Activated CD4-positive, alpha-beta T cell treated with anti-CD3 and anti-CD28 coated beads, Interleukin-2, amount 50 U/mL, for 16 hours (primary cell): ENCODE results near the gene NDRG4.

Experiments
- DNase-seq: peaks from one replicate; pipeline ENCODE4 v3.0.0-alpha.2; 2020

Gene NDRG4, protein sequence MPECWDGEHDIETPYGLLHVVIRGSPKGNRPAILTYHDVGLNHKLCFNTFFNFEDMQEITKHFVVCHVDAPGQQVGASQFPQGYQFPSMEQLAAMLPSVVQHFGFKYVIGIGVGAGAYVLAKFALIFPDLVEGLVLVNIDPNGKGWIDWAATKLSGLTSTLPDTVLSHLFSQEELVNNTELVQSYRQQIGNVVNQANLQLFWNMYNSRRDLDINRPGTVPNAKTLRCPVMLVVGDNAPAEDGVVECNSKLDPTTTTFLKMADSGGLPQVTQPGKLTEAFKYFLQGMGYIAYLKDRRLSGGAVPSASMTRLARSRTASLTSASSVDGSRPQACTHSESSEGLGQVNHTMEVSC

DNA sequence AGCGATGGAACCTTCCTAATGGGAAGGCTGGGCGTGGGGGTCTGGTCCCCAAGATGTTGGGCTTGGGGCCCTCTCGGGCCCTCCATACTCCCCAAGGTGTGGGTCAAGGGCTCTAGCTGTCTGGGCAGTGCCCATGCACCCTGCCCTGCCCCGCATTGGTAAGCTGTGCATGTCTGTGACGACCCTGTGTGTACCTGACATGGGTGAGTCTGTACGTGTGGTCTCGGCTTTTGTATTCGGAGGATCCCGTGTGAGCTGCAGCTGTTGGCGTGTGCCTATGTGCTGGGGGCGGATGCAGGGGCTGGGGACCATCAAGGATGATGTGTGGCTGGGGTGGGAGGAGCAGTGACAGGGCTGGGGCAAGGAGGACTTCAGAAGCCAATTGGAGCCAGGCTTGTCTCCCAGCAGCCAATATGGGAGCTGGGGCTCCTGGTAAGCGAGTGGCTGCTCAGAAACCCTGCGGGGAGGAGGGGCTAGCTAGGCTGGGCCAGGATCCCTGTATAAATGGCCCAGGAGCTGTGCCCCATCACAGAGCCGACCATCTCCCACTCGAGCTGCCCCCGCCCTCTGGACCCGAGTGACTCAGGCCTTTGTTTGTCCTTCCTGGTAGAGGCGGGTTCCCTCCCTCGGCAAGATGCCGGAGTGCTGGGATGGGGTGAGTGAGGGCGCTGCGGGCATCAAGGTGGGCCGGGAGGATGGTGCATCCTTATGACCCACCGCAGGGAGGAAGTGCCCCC, at the start of gene NDRG4:
Gene NDRG4 (plus strand): TSS at position 529 of the 737 bp plus-strand sequence. CDS start 106 bp downstream, at position 635.
- peak; percentile 53 for DNase-seq

DNA sequence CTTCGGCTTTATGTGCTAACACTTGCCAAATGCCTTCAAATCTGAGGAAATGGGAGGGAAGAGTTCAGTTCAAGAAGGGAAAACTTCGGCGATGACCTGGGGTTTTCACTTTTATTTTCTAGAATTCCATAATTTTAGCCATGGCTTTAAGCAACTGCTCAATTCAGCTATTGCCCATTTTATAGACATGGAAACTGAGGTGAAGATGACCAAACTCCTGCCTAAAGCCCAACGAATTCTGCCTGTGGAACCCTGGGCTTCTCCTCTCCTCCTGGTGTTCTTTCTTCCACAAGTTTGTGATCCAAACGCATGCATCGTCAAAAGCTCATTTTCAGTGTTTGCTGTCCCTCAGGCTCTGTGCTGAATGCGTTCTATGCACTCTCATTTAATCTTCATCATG, 49.4 kb upstream of the NDRG4 start:
- no peak for DNase-seq

DNA sequence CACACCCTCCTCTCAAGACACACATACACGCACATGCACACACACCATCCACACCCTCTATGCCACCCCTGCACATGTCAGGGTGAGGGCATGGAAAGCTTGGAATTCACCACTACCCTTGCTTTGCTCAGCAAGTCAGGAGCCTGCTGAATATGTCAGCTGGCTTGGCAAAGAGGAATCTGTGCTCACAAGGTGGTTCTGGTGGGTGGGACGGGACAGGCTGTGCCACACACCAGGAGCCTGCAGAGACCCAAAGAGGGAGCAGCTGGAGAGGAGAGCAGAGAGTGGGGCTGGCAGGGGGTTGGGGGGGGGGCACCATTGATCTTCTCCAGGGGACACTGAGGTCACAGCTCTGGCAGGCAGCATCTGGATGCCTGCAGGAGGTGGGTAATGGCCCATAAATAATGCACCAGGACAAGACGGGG, 48.7 kb upstream of the NDRG4 start:
- no peak for DNase-seq

DNA sequence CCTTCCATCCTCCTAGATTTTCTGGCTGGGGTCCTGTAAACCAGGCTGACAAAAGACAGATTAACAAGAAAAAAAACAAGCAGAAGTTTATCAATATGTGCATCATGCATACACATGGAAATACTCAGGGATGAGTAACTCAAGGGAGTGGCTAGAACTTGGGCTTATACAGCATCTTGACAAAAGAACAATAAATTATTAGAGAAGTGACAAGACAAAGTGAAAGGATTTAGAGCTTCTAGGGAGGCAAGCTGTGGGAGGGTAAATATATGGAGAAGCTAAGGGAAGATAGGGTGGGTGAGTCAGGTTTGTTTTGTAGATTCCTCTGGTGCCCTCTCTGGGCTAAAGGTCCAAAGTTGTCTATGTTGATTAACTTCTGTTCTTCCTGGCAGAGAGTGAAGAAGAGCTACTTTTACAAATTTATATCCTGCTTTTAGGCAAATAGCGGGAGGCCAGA, 48.0 kb upstream of the NDRG4 start:
- no peak for DNase-seq

DNA sequence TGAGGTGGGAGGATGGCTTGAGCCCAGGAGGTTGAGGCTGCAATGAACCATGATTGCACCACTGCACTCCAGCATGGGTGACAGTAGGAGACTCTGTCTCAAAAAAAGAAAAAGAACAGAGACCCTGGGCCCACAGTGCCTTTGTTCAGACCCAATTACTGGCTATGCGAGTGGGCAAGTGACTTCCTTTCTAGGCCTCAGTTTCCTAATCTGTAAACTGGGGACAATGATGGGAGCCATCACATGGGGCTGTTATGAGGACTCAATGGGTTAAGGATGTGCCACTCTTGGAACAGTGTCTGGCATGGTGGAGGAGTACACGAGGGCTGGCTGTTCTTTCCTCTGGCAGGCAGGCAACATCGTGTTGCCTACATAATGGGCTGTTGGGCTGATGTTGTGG, 47.3 kb upstream of the NDRG4 start:
- DNase-seq = no peak

DNA sequence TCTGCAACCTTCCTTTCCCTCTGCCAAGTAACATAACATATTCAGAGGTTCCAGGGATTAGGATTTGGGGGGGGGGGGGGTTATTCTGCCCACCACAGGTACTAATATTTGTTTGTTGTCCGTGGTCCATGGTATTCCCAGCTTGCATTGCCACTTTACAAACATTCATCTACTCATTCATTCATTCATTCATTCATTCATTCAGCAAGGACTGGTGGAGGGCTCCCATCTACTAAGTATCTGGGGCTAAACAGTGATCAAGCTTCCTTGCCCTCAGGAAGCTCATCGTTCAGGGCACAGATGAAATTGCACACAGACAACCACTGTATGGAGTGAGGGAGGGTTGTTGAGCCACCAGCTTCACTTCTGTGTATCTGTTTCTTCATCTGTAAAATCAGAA, 45.8 kb upstream of the NDRG4 start:
- no peak for DNase-seq

DNA sequence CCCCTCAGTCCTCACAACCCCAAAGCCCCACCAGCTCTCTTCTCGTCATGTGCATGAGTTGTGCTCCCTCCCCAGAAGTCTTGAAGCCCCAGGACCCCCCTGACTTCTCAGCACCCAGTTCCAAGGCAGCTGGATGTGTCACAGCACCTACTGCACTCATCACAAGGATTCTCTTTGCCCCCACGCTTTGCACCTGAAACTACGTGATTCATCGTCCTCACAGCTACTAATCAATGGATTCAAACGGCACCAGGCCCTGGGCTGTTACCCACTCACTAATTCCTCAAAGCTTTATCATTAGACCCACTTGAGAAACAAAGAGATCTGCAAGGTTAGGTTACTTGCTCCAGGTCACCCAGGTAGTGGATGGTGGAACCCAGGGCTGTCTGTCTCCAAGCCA, 45.1 kb upstream of the NDRG4 start:
- no peak for DNase-seq

DNA sequence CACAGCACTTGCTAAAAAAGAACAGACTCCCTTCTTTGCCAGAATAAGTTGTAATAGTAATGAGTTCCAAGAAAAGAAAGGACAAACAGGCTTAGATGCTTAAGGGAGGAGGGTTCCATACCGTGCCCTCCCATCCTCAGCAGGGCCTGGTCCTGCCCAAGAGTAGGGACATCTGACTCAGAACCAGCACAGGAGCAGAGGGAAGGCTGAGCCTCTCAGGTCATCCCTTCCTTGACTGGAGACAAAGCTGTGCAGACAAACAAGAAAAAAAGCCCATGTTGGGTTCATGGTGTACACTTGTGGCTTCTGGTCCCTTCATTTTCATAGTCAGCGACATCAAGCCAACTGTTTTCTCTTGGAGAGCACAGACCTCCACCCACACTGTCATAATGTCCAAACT, 44.2 kb upstream of the NDRG4 start:
- no peak for DNase-seq

DNA sequence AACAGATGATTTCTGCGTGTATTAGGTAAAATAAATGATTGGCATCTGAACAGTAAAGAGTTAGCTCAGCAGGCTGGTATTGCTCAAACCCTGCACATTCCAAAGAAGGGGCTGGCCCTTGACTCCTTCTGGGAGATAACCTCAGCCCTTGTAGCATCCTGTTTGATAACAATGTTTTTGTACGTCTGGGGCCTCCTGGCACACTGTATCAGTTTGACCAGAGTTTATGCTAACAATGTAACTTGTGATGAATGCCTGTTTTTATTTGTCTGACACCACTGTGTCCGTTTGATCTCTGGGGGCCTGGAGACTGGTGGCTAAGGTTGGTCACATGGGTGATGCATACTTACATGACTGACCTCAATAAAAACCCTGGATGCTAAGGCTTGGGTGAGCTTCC, 43.8 kb upstream of the NDRG4 start:
- no peak for DNase-seq

DNA sequence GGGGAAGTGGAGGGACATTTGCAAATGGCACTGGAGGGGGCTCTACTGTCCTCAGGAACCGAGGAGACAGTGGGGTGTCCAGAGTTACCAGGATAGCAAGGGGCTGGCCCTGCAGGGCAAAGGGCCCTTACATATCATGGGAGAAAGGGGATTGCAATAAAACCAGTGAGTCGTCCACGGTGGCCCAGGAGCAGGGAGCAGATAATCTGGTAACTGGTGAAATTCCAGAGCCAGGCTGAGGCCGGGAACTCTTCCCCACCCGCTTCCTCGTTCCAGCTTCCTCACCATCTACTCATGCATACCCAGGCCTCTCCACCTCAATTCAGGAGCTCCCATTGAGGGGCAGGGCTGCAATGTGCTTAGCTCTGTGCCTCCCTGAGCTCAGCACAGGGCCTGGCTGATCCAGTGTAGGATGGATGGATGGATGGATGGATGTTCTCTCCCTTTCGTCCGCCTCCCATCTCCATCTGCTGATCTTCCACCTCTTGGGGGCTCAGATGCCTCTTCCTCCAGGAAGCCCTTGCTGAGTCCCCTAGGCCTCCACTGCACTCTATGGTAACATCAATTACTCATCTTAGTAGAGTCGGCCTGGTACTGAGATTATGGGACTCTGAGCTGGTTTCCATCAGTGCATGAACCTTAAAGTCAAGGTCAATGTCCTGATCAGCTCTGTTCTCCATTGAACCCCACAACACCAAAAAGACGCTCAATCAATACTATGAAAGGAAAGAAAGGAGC, 41.2 kb upstream of the NDRG4 start:
- DNase-seq = no peak

DNA sequence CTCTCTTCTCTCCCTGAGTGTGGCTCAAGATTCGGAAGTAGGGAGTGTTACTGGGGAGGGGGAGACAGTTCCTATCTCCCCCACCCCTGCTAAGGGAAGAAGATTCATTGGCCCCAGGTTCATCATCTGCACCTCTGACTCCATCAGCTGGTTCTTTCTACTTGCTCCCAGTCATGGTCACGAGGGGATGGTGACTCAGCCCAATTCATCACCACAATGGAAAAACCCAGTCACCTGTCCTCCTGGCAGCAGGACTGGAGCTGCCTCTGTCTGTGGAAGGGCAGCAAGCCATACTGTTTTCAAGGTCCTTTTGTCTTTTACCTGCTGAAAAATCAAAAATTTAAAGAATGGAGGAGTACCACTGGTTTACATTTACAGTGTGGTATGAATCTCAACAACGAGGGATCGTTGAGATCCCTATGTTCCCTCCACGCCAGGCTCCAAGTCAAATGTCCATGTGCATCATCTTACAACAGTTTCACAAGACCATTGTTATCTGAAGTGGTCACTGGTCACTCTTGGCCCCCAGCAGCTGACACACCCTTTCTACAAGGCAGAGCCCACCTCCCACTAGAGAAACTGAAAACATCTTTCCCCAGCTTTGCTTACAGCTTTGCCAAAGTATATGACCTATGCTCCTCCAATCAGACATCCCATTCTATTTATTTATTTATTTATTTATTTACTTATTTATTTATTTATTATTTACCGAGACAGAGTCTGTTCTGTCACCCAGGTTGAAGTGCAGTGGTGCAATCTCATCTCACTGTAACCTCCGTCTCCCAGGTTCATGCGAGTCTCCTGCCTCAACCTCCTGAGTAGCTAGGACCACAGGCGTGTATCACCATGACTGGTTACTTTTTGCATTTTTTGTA, 40.4 kb upstream of the NDRG4 start:
- DNase-seq = peak; percentile 72

DNA sequence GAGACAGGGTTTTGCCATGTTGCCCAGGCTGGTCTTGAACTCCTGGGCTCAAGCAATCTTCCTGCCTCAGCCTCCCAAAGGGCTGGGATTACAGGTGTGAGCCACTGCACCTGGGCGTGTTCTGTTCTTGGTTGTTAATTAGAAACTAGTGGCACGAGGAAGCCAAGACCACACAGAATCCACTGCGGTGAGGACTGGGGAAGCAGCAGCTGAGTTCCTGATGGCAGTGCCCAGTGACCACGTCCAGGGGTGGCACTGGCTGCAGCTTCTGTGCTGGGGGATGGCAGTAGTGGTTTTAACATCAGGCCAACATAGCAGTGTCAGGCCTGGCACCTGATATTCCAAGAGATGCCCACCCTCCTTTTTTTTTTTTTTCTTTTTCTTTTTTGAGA, 39.7 kb upstream of the NDRG4 start:
- DNase-seq = no peak

DNA sequence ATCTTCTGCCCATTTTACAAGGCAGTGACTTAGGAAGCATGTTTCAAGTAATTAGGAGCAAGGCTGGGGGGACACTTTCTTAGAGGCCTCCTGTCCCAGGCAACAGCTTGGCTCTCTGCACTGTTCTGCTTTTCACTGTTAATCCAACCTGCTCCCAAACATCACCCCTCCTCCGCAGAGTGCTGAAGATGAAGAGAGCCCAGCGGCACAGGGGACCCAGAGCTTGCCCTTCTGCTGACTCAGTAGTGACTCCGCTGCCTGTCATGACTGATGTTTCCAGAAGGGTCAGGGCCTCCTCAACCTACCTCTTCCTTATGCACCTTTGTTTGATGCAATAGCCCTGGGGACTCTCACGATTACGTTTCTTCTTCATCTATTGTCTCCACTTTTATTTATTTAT, 38.9 kb upstream of the NDRG4 start:
- DNase-seq = no peak

DNA sequence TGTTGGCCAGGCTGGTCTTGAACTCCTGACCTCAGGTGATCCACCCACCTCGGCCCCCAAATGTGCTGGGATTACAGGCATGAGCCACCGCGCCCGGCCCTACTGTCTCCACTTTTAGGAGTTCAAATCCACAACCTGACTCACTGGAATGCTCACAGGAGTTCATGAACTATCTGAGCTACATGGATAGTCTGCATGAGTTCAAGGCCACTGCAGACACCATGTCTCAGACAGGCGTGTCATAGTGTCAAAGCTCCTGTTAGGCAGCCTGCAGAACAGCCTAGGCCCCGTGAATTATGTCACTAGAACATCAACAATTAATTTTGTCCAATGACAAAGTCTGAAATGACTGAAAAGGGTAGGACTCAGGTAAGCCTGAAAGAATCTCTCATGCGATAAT, 38.3 kb upstream of the NDRG4 start:
- DNase-seq = no peak

DNA sequence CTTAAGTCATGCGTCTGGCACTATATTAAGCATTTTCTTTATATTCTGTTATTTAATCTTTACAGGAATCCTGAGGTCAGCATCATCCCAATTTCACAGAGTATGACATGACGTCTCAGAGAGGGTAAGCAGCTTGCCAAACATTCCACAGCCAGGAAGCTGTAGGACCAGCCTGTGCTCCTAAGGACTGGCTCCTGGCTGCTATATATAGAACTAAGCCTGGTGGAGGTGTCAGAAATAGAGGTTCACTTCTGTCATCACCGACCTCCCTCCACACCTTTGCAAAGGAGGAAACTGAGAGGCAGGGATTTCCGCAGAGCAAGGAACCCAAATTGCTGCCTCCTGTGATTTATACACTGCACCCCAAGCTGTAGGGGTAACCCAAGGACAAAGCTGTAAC, 37.9 kb upstream of the NDRG4 start:
- no peak for DNase-seq

DNA sequence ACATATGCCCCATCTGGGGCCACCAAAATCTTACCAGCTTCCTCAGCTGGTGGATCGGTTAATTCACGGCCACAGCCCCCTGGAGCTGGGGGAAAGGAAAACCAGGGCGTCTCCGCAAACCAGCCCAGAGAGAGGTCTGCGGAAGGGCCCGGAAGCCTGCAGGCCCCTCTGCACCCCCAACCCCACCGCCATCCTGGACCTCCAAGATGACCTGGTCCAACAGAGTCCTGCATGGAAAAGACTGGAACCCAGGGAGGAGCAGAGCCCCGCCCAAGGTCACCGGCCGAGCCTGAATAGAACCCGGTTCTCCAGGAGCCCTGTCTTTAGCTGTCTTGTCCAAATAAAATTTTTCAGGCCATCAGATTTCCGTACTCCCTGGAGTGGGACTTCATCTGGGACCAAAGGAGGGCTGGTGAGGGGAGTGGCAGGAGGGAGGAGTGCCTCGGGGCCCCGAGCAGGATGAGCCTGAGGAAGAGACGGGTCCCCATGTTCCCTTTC, 37.4 kb upstream of the NDRG4 start:
- no peak for DNase-seq

DNA sequence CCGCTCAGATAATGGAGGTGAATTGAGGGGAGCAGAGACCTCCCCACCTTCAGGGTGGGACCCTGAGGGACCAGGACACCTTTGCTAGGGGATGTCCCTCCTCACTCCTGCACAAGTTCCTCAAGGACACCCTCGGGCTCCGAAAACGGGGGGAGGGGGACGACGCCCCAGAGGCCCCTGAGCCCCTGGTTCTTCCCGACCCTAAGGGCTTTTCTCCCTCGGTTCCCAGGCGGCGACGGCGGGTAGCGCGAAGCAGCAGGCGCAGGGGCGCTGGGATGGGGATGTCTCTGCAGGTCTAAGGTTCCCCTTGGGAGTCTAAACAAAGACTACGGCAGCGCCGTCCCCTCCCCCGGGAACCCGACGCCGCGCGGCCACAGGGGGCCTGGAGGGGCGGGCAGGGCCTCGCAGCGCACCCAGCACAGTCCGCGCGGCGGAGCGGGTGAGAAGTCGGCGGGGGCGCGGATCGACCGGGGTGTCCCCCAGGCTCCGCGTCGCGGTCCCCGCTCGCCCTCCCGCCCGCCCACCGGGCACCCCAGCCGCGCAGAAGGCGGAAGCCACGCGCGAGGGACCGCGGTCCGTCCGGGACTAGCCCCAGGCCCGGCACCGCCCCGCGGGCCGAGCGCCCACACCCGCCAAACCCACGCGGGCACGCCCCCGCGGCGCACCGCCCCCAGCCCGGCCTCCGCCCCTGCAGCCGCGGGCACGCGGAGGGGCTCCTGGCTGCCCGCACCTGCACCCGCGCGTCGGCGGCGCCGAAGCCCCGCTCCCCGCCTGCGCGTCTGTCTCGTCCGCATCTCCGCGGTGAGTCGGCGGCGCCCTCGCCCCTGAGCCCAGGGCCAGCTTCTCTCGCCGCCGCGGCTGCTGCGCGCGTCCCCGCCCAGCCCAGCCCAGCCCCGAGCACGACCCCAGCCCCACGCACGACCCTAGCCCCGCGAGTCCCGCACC, 36.7 kb upstream of the NDRG4 start:
- no peak for DNase-seq

DNA sequence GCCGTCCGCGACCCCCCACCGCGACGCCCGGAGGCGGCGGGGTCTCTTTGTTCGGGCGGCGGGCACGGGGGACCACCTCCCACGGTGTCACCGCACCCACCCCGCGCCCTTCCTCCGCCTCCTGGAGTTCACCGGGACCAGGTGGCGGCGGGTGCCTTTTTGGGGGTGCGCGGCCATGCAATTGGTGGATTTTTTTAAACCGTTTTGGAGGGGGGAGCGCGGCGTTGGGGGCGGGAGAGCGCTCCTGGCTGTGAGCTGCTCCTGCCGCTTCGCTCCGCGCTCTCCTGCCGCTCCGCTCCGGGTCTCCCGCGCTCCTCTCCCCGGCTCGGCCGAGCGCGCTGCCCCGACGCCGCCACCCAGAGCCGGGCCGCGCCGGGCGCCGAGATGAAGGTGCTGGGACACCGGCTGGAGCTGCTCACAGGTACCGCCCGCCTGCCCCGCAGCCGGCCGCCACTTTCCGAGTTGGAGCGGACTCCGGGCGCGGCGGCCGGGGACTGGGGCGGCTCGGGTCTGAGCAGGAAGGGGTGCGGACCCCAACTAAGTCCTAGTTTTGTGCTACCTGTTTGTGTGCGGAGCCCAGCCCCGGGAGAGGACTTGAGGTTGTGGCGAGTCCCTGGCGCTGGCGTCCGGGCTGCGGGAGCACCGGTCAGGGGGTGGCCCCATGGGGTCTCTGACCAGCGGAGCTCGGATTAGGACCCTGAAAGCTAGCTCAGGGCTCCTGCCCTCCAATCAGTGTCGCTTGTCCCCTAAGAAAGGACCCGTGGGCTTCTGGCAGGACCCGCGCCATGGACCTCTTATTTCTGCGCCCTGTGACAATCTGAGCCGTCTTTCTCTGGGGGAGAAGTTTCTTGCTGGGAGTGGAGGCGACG, 35.7 kb upstream of the NDRG4 start:
- DNase-seq = no peak

DNA sequence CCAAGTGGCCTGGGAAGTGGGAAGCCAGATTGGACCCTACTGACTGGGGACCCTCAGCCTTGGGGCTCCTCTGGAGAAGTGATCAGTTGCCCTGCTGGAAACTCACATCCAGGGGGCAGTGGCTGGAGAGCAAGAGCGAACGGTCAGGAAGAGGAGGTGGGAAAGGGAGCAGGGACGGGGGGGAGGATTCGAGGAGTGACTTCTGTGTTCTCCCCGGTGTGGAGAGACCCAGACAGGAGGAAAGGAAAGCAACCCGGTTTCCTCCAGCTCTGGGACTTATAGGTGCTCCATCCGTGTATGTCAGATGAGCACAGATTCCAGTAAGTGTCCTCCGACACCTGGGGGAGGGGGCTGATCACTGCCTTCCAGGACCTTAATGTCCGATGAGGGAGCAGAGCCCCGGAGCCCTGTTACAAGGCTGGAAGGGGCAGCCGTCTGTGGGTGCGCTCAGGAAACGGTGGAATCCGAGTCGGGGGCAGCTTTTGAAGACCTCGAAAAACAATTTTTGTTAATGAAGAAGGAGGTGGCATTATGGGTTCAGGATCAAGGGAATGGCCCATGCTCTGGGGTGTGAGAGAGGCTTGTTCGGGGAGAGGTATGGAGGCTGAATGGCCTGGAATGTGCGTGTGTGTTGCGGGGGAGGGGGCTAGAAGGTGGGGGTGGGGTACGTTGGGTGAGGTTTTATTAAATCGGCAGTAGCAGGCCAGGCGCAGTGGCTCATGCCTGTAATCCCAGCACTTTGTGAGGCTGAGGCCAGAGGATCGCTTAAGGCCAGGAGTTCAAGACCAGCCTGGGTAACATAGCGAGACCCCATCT, 34.8 kb upstream of the NDRG4 start:
- no peak for DNase-seq
